CD1c-positive myeloid dendritic cell (primary cell): Measurements from ENCODE around the gene LACTB.
"Not testable (repeated sequence)": the region's sequence is repeated elsewhere in the genome, so short reads cannot be mapped to it uniquely, and the experiment has no call there.

Source experiments
- DNase-seq: peaks from one replicate; pipeline ENCODE4 v3.0.0-alpha.2; 2016; ENCODE audit errors: extremely low spot score

The LACTB gene

GRCh38 chr15:63090472-63090871, 31.2 kb upstream of the LACTB start:
- no peak for DNase-seq

DNA sequence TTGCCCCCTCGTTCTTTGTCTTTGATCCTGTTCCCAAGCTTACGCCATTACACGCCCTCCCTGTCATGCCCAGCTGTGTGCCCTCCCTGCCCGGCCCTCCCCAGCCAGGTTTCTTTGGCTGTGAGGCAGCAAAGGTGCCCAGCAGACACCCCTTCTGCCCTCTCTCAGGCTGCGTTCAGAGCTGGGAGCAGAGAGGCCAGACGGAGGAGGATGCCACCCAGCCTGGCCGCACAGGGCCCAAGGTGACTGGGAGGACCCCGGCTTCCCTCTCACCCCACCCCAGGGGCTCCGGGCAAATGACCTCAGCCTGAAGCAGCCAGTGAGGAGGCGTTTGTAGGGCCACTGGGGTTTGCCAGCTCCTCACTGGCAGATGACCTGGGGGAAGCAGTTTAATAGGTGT, 30.8 kb upstream of the LACTB start:
- DNase-seq, result no peak

GRCh38 chr15:63091679-63092446, 29.8 kb upstream of the LACTB start:
- no peak for DNase-seq

DNA sequence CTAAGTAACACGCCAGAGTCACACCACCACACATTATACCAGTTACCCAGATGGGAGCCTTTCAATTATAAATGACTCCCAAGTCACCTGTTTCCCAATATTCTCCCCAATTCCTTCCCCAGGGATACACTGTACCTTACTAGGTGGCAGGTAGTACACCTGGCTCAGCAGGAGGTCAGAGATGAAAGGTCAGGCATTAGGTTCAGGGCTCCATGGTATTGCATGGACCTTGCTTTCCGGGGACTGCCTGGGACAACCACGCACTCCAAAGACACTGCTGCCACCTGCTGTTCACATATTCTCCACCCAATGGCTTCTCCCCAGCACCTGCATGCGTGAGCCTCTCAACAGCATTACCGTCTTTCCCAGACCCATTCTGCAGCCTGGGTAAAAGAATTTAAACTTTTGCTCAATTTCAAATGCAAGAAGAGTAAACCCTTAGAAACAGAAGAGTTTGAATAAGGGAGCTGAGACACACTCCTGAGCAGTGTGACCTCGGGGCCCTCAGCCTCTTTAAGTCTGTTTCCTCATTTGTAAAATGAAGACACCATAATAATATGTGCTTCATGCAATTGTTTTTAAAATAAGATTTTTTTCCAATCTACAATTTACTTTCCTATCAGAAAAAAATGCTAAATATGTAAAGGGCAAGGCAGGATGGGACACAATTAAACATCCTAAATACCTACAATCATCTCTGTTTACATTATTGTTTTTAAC, 28.0 kb upstream of the LACTB start:
- DNase-seq, result peak; percentile 73

DNA sequence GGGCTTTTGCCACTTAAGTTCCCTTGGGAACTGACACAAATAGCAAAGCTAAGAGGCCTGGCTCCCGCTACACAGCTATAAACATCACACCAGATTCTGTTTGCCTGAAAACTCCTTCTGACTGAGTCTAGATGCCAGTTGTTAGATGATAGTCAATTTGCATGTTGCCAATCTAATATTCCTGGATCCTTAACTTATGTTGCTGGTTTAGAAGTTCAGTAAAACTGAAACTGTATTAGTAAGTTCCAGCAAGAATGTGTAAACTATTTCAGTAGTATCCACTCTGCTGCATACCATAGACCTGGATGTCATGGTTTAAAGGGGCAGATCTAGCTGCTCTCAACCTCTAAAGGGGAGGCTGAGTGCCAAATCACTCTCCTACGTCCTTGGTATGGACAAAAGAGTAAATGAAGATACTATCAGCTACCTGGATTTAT, 27.1 kb upstream of the LACTB start:
- no peak for DNase-seq

DNA sequence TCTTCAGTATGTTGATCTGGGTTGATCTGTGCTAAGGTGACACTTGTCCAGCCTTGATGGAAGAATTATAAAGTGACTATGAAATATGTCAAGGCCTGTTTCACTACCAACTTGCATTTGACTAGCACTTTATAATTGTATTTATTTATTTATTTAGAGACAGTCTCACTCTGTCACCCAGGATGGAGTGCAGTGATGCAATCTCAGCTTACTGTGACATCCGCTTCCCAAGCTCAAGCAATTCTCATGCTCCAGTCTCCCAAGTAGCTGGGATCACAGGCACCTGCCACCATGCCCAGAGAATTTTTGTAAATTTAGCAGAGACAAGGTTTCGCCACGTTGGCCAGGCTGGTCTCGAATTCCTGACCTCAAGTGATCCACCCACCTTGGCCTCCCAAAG, 25.5 kb upstream of the LACTB start:
- DNase-seq, result no peak

DNA sequence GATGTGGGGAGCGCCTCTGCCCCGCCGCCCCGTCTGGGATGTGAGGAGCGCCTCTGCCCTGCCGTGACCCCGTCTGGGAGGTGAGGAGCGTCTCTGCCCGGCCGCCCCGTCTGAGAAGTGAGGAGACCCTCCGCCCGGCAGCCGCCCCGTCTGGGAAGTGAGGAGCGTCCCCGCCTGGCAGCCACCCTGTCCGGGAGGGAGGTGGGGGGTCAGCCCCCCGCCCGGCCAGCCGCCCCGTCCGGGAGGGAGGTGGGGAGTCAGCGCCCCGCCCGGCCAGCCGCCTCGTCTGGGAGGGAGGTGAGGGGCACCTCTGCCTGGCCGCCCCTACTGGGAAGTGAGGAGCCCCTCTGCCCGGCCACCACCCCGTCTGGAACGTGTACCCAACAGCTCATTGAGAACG, 22.8 kb upstream of the LACTB start:
- not testable (repeated sequence) for DNase-seq

DNA sequence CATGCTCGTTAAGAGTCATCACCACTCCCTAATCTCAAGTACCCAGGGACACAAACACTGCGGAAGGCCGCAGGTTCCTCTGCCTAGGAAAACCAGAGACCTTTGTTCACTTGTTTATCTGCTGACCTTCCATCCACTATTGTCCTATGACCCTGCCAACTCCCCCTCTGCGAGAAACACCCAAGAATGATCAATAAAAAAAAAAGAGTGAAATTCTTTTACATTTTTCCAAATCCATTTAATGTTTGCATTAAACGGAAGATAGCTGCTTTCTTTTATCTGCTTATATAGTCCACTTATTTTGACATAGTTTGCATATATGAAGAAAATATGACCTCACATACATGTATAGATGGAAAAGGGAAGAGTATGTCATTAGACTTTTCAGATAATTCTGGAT, 22.1 kb upstream of the LACTB start:
- DNase-seq, result not testable (repeated sequence)

GRCh38 chr15:63103416-63103815, 18.2 kb upstream of the LACTB start:
- DNase-seq, result no peak

DNA sequence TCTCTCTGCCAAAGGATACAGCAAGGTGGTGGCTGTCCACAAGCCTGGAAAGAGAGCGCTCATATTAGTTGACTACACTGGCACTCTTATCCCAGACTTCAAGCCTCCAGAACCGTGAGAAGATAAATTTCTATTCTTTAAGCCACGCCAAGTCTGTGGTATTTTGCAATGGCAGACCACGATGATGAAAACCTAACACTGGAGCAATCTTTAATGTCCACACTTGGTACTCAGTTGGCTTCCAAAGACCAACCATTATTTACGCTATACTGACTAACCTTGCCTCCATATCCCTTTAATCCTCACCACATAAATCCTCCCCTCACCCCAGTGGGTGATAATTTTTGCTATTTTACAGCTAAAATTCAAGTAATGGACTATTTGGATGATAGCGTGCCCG, 16.9 kb upstream of the LACTB start:
- no peak for DNase-seq

DNA sequence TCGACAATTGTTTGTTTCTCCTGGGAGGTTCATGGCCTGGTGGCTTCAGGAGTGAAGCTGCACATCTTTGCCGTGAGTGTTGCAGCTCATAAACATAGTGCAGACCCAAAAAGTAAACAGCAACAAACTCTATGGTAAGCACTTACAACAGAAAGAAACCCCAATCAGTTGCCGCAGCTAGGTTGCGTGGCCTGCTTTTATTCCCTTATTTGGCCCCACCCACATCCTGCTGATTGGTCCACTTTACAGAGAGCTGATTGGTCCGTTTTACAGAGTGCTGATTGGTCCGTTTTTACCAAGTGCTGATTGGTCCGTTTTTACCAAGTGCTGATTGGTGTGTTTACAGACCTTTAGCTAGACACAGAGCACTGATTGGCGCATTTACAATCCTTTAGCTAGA, 16.3 kb upstream of the LACTB start:
- not testable (repeated sequence) for DNase-seq

DNA sequence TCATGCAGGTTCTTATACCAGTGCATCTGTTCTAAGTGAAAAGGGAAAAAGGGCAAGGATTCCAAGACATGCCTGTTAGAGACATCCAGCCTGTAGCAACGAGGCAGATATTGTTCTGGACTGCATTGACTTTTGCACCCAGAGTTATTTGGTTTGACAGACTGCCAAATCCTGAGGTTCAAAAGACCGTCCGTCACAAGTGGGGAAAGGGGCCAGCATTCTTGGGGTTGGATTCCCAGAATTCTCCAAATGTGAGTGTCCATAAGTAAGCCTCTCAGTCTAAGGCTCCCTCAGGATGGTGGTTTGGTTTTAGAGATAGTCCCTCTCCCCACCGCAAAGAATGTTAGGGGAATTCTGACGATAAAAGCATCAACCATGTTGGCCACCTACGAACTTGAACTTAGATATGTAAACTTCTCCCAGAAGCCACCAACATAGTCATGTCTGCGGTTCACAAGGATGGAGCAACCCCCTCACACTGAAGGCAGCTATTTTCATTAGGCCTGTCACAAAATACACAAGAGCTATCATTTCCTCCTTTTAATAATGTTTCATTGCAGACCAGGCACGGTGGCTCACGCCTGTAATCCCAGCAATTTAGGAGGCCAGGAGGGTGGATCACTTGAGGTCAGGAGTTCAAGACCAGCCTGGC, 13.6 kb upstream of the LACTB start:
- DNase-seq, result no peak

- DNase-seq, result no peak
These were observed 12.2 kb upstream of the LACTB start for GRCh38 chr15:63109498-63109897.

GRCh38 chr15:63109920-63110319, 11.7 kb upstream of the LACTB start:
- DNase-seq, result no peak

GRCh38 chr15:63110428-63111026, 11.1 kb upstream of the LACTB start:
- peak; percentile 11 for DNase-seq

- no peak for DNase-seq
These were observed 10.2 kb upstream of the LACTB start for GRCh38 chr15:63111481-63111880.

- DNase-seq, result no peak
These were observed 8.8 kb upstream of the LACTB start for GRCh38 chr15:63112871-63113270.

DNA sequence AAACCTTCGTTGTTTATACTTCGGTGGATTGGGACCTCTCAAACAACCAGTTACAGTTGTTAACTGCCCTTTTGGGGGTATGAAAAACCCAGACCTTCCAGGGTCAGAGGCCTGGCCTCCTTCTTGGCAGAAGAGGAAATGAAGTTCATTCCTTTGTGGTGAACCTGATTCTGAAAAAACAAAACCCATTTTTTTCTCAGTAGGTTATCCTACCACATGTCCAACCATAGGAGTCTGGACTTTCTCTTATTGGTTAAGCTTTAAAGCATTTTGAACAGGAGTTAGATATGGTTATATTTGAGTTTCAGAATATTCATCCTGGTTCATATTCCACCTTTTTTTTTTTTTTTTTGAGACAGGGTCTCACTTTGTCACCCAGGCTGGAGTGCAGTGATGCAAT, 7.2 kb upstream of the LACTB start:
- no peak for DNase-seq

- no peak for DNase-seq
These were observed 2.8 kb upstream of the LACTB start for GRCh38 chr15:63118854-63119253.

GRCh38 chr15:63122002-63122875, 578 bp downstream of the LACTB start:
- peak; percentile 96 for DNase-seq

GRCh38 chr15:63124506-63124905, 2.8 kb downstream of the LACTB start:
- no peak for DNase-seq
